GM12873 (cell line): ENCODE results near the gene RGCC.

Experiments
- CTCF ChIP-seq: IDR thresholded peaks from 2 replicates; pipeline ENCODE4 v1.5.1; 2012; ENCODE audit warnings: low read depth, mild to moderate bottlenecking, moderate library complexity, low read length, control low read depth; ENCODE audit not compliant: insufficient read depth; ENCODE audit errors: missing control alignments

RGCC gene

GRCh38 chr13:41416276-41416675 lies 41.1 kb upstream of the RGCC start:
- TF ChIP-seq CTCF, result no peak

- no peak for TF ChIP-seq CTCF
Observed at GRCh38 chr13:41418027-41418426, 39.3 kb upstream of the RGCC start.

- no peak for TF ChIP-seq CTCF
Observed at GRCh38 chr13:41418731-41419130, 38.6 kb upstream of the RGCC start.

GRCh38 chr13:41419206-41419605 lies 38.1 kb upstream of the RGCC start:
- TF ChIP-seq CTCF, result no peak

- TF ChIP-seq CTCF, result no peak
Observed at GRCh38 chr13:41420146-41420545, 37.2 kb upstream of the RGCC start.

GRCh38 chr13:41426047-41426446 lies 31.3 kb upstream of the RGCC start:
- TF ChIP-seq CTCF, result no peak

GRCh38 chr13:41427666-41428065 lies 29.7 kb upstream of the RGCC start:
- no peak for TF ChIP-seq CTCF
